ENCODE data around the gene GLO1. TPM values are rescaled to one million over a fixed set of nuclear protein-coding genes. Genes with fewer than 3 reads are reported as not detected.
A peak's percentile ranks its signal among the peaks of the same experiment; 100 is the strongest.

GLO1 gene
- total RNA-seq: 127 and 156 TPM in 2 replicates

DNA sequence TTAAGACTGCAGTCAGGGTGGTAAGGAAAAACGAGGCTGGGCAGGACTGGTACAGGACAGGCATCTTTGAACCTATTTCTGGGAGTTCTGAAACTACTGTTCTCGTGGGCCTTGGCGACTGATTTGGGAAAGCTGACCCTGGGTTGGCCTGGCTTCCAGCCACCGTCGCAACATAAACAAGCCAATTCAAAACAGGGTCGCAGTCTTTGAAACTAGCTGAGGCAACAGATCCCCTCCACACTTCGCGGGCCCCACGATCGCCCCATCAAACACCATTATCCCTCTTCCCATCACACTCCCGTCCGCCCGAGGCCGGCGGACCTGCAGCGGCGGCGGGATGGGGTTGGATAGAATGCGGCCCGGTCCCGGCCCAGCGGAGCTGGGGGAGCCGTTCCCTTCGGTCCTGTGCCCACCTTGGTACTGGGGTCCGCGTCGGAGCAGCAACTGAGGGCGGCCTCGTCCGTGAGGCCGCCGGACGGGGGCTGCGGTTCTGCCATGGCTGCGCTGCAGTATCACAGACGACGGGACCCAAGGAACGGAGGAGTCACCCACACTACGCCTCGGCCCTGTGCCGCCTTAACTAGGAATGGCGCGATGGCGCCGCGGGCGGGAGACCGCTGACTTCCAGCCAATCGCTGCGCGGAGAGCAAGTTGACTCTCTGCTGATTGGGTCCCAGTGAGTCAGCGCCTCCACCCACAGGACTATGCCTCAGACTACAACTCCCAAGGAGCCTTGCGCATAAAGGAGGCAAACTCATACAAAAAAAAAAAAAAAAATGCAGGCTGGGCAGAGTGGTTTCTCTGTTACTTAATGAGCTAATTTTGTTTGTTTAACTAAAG lies at the start of gene GLO1:
Gene GLO1, minus strand, starts transcription at position 588 of the 840 bp plus-strand sequence. Its CDS starts 91 bp downstream, at position 497.
- peak; percentile 91 for DNase-seq (ENCODE audit: extremely low read depth, low read depth, low spot score)

GRCh38 chr6:38750968-38751615 lies 48.1 kb upstream of the GLO1 start:
- no peak for DNase-seq (ENCODE audit: extremely low read depth, low read depth, low spot score)

GRCh38 chr6:38749473-38749872 lies 46.5 kb upstream of the GLO1 start:
- DNase-seq (ENCODE audit: extremely low read depth, low read depth, low spot score): no peak

DNA sequence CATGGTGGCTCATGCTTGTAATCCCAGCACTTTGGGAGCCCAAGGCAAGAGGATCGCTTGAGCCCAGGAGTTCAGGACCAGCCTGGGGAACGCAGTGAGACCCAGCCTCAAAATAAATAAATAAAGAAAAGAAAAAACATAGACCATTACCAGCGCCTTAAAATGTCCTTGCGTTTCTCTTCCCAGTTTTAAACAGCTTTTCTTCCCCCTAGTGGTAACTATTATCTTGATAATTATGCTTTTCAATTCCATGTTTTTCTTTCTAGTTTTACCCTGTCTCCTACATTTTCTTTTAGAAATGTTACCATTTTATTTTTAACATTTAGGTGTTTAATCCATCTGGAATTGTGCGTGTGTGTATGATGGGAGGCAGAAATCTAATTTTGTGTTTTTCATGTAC lies 36.6 kb upstream of the GLO1 start:
- DNase-seq (ENCODE audit: extremely low read depth, low read depth, low spot score): no peak

DNA sequence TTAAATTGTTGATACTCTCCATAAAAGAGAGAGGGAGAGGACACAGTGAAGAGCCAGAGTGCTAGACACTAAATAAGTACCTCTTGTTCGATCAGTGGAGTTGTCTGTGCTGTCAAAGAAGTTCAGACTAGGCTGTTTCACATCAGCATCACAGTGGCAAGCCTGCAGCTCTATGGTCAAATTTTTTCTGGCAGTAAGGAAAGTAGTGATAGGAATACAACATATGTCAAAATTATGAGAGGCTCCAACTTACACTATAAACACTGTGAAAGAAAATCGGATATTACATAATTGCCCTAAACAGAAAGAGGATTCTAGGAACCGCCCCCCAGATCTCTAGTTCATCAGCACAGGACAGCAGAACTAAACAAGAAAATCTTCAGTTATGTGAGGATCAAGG lies 35.3 kb upstream of the GLO1 start:
- DNase-seq (ENCODE audit: extremely low read depth, low read depth, low spot score): no peak

DNA sequence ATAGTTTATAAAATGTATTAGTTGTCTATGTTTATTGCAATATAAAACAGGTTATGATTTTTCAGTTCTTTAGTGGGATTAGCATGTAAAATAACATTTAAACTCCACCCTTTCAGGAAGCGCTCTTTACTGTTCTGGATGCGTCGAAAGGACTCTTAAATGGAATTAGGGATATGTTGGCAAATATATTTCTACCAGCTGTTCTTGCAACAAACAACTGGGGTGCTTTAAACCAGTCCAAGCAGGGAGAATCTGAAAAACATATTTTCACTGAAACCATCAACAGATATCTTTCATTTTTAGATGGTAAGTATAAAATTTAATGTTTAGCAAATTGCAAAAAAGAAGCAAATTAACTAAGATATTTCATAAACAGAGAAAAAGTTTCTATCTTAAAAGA lies 34.0 kb upstream of the GLO1 start:
- DNase-seq (ENCODE audit: extremely low read depth, low read depth, low spot score): no peak

- DNase-seq (ENCODE audit: extremely low read depth, low read depth, low spot score): no peak
Measured at GRCh38 chr6:38730140-38730862, 27.4 kb upstream of the GLO1 start.

DNA sequence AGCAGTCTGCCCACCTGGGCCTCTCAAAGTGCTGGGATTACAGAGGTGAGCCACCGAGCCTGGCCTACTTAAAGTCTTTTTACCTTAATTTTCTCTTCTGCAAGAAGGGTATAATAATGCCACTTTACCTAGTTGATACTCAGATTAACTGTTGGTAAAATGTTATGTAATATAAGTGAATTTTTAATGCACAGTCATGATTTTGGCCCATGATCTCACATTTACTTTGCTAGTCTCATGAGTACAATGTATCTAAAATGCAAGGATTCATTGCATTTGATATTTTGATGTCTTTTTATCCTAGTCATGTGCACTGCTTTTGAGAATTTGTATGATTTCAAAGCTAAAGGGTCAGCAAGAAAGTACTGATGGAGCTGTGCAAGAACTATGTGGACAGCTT lies 25.3 kb upstream of the GLO1 start:
- DNase-seq (ENCODE audit: extremely low read depth, low read depth, low spot score): no peak

DNA sequence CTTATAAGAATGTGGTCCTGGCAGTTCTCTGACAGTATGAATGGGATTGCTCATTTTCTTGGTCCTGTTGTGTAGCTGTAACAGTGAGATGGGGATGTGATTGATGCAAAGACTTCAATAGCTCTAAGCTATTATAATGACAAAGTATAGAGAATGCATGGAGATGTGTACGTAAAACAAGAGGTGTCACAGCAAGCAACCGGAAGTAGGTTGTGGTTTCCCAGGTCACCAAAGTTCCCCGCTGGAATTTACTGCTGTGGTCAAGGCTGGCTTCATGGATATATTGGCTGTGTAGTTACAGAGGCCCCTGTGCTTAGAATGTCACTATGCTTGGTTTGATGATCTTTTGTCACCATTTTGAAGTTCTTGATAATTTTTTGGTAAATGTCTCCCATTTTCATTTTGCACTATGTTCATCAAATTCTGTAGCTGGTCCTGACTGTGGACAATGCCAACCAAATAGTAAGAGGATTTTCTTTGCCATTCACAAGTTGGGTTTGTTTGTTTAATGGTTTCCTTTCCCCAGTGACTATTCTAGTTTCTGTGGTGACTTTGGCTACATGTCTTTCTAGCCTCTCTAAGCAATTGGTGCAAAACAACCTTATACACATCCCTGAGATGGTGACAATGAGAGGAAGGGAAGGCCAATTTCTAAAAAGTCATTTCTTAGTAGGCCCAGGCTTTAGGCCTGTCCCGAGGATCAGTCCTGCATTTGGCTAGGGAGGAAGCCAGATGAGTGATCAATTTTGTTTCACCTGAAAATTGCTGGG lies 22.7 kb upstream of the GLO1 start:
- DNase-seq (ENCODE audit: extremely low read depth, low read depth, low spot score): no peak

- no peak for DNase-seq (ENCODE audit: extremely low read depth, low read depth, low spot score)
Measured at GRCh38 chr6:38724343-38724742, 21.4 kb upstream of the GLO1 start.

GRCh38 chr6:38723783-38724182 lies 20.8 kb upstream of the GLO1 start:
- no peak for DNase-seq (ENCODE audit: extremely low read depth, low read depth, low spot score)

- DNase-seq (ENCODE audit: extremely low read depth, low read depth, low spot score): no peak
Measured at GRCh38 chr6:38722727-38723334, 19.9 kb upstream of the GLO1 start.

DNA sequence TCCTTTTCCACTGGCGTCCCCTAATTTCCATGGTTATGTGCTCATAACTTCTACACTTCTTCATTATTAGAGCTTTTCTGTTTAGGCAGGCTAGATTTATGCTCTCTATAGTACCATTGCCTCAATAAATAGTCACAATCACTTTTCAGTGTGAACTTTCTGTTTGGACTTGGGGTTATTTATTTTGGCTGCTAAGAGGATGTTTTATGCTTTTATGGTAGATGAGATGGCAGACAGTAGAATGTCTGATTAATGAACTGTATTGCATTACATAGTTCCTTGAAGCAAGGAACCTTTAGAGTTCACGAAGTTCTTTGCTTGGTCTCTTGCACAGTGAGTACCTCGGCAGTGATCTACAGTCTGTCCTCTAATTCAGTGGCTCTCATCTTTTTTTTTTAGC lies 19.1 kb upstream of the GLO1 start:
- no peak for DNase-seq (ENCODE audit: extremely low read depth, low read depth, low spot score)

DNA sequence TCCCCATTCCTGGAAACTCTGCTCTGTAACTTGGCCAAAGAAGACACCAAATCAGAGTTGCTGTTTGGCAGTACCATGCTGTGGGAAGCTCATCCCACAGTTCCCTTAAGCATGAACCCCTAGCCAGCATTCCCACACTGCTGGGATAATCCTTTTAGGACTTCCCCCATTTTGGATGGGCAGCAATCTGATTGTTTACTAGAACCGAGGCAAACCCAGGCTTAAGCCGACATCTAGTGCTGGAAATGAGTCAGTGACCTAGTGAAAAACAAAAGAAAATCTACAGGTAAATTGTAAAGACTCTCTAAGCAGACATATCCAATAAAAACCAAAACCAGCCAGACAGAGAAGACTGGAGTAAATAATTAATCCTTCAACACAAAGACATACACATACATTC lies 17.4 kb upstream of the GLO1 start:
- DNase-seq (ENCODE audit: extremely low read depth, low read depth, low spot score): no peak

GRCh38 chr6:38719358-38719757 lies 16.4 kb upstream of the GLO1 start:
- no peak for DNase-seq (ENCODE audit: extremely low read depth, low read depth, low spot score)

GRCh38 chr6:38716825-38717224 lies 13.9 kb upstream of the GLO1 start:
- DNase-seq (ENCODE audit: extremely low read depth, low read depth, low spot score): no peak

DNA sequence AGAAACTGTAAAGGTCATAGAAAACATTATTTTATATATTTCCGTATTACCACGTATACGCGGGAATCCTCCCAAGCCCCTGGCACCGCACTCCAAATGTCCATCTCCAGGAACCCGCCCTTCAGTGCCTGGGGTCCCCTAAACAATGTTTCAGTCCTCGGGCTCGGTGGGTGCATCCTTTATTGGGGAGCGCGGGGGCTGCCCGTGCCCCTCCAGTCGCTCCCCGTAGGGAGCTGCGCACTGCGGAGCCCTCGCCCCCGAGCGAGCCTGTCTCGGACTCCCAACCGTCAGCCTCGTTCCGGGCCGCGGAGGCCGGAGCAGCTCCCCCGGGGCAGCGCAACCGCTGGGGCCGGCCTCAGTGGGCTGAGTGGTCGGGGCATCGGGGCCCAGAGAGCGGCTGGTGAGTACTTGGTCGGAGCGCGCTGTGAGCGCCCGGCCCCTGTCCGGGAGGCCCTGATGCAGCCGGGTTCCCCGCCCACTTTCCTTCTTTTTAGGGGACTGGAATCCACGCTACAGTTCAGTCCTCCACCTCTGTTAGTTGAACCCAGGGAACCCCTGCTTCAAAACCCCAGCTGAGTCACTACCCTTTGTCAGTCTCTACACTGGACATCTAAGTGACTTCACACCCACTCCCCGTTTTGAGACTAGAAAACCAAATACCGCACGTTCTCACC lies 12.2 kb upstream of the GLO1 start, which contains the start of gene DNAH8:
Gene DNAH8, plus strand, starts transcription at position 296 of the 674 bp plus-strand sequence. CDS start 7,499 bp downstream, outside the sequence.
- no peak for DNase-seq (ENCODE audit: extremely low read depth, low read depth, low spot score)

GRCh38 chr6:38714239-38715015 lies 11.5 kb upstream of the GLO1 start:
- no peak for DNase-seq (ENCODE audit: extremely low read depth, low read depth, low spot score)

- DNase-seq (ENCODE audit: extremely low read depth, low read depth, low spot score): no peak
Measured at GRCh38 chr6:38713812-38714211, 10.9 kb upstream of the GLO1 start.

Measured in glomerular endothelial cell (primary cell).